ENCODE measurements around the gene ERH.
"Not testable (repeated sequence)": the region's sequence is repeated elsewhere in the genome, so short reads cannot be mapped to it uniquely, and the experiment has no call there.

ERH gene

DNA sequence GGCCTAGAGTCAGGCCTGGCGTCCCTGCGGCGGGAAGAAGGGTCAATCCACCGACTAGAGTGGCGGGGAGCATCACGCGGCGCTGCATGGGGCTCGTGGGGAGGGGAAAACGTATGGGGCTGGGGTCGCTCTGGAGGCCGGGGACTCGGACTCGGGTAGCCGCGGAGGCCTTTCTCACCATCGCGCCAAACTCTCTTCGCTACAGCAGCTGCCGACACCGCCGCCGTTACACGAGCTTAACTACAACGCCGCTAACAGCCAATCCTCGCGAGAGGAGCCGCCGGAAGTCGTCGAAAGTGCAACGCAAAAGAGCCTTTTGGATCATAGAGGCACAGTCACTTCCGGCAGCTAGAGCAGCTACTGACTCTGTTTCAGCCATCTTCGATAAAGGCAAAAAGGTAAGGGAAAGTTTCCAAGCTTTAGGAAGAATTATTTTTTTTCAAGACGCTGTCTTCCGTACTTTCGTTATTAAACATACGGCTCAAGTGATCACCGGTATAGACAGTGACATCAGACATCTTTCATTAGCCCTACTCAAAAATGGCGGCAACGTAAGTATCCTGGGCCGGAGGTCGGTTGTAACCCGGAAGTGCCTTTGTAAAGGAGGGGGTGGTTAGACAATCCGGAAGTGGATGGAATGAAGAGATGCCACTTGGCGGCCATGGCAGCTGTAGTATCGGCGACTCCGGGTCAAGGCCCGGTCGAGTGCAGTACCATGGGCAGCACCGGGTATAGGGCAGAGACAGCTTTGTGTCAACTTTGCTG lies at the start of gene ERH, which contains the start of gene SLC39A9:
TSS of gene ERH (minus strand) at position 247 of the 765 bp plus-strand sequence. CDS start at position 181, 66 bp downstream.
TSS of gene SLC39A9 (plus strand) at position 640 of the 765 bp plus-strand sequence. CDS start 678 bp downstream, outside the sequence.
- peak; percentile 93 for DNase-seq

DNA sequence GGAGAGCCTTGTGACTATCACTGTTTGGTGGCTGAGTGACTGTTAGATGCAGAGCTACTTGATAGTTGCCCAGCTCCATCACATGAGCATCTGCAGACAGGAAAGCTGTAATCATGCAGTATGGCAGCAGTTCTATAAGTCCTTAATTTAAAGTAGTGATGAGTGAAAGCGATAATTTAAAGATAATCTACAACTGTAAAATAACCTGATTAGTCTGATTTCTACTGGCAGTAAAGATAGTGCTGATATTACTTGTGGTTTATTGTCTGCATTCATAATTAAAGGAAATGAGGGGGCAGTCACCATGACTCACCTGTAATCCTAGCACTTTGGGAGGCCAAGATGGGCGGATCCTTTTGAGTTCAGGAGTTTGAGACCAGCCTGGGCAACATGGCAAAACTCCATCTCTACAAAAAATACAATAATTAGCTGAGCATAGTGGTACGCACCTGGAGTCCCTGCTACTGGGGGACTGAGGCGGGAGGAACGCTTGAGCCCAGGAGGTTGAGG lies 45.3 kb upstream of the ERH start:
- DNase-seq, result no peak

DNA sequence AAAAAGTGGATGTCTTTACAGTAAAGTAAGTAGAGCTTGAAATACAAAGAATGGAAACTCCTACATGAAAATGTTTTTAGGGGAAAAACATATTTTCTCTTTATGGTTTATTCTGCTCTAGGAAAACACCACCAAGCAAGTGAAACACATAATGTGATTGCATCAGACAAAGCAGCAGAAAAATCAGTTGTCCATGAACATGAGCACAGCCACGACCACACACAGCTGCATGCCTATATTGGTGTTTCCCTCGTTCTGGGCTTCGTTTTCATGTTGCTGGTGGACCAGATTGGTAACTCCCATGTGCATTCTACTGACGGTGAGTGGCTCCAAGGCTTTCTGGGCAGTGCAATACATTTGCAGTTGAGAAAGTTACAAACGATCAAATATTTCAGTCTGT lies 43.8 kb upstream of the ERH start:
- DNase-seq, result no peak

DNA sequence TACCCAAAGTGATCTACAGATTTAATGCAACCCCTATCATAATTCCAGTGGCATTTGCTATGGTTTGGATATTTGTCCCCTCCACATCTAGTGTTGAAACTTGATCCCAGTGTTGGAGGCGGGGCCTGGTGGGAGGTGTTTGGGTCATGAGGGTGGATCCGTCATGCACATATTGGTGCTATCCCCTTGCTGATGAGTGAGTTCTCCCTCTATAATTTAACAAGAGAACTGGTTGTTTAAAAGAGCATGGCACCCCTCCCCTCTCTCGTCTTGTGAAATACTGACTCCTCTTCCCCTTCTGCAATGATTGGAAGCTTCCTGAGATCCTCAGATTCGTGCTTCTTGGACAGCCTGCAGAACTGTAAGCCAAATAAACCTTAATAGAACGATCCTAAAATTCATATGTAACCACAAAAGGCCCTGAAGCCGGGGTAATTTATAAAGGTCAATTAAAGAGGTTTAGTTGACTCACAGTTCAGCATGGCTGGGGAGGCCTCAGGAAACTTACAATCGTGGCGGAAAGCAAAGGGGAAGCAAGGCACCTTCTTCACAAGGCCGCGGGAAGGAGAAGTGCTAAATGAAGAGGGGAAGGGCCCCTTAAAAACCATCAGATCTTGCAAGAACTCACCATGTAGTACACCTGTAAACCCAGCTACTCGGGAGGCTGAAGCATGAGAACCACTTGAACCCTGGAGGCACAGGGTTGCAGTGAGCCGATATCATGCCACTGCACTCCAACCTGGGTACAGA lies 41.6 kb upstream of the ERH start:
- DNase-seq, result no peak

DNA sequence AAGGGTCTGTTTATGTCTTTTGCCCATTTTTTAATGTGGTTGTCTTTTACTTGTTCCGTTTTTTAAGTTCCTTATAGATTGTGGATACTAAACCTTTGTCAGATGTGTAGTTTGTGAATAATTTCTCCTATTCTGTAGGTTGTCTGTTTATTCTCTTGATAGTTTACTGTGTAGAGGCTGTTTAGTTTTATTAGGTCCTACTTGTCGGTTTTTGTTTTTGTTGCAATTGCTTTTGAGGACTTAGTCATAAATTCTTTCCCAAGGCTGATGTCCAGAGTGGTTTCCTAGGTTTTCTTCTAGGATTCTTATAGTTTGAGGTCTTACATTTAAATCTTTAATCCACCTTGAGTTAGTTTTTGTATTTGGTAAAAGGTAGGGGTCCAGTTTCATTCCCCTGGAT lies 34.3 kb upstream of the ERH start:
- DNase-seq, result no peak

DNA sequence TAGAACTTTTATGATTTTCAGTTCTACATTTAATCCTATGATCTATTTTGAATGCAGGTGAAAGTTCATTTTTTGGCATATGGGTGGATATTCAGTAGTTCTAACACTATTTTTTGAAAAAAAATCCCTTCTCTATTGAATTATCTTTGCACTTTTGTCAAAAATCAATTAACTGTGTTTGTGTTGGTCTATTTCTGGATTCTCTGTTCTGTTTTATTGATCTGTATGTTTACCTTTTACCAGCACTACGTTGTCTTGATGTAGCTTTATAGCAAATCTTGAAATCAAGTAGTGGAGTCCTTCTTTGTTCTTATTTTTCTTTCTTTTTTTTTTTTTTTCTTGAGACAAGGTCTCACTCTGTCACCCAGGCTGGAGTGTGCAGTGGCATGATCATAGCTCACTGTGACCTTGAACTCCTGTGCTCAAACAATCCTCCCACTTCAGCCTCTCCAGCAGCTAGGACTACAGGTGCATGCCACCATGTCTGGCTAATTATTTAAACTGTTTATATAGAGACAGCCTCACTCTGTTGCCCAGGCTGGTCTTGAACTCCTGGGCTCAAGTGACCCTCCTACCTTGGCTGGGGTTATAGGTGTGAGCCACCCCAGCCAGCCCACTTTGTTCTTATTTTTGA lies 32.3 kb upstream of the ERH start:
- DNase-seq, result no peak

DNA sequence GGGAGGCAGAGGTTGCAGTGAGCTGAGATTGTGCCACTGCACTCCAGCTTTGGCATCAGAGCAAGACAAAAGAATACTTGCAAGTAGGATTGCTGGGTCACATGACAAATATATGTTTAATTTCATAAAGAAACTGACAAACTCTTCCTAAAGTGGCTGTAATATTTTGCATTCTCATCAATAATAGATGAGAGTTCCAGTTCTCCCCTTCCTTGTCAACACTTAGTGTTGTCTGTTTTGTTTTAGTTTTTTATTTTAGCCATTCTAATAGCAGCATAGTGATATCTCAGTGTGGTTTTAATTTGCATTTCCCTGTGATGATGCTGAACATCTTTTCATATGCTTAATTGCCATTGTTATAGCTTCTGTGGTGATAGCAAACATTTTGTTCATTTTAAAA lies 31.5 kb upstream of the ERH start:
- no peak for DNase-seq

DNA sequence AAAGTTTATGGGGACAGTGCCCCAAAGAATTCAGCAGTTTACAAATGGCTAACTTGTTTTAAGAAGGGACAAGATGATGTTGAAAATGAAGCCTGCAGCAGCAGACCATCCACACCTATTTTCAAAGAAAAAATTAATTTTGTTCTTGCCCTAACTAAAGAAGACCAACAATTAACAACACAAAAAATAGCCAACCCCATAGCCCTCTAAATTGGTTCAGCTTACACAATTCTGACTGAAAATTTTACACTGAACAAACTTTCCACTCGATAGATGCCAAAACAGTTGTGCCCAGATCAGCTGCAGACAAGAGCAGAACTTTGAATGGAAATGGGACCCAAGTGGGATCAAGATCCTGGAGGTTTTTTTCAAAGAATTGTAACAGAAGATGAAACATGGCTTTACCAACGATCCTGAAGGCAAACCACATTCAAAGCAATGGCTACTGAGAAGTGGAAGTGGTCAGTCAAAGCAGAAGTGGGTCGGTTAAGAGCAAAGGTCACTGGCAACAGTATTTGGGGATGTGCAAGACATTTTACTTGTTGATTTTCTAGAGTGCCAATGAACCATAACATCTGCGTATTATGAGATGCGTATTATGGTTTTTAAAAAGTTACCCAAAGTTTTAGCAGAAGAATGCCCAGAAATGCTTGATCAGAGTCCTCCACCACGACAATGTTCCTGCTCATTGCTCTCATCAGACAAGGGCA lies 30.3 kb upstream of the ERH start:
- no peak for DNase-seq

DNA sequence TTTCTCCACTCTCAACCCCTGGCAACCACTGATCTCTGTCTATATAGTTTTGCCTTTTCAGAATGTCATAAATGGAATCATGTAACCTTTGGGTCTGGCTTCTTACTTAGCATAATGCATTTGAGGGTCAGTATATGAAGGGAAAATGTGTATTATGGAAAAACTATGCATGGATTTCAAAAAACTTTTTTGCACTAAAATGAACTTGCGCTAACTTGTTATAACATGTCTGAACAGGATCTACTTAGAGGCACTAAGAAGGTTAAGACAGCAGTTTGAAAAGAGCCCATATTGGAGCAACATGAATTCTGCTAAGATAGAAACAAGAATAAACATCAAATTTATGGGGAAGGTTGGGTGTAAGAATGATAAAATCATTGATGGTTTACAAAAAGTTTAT lies 29.5 kb upstream of the ERH start:
- no peak for DNase-seq

DNA sequence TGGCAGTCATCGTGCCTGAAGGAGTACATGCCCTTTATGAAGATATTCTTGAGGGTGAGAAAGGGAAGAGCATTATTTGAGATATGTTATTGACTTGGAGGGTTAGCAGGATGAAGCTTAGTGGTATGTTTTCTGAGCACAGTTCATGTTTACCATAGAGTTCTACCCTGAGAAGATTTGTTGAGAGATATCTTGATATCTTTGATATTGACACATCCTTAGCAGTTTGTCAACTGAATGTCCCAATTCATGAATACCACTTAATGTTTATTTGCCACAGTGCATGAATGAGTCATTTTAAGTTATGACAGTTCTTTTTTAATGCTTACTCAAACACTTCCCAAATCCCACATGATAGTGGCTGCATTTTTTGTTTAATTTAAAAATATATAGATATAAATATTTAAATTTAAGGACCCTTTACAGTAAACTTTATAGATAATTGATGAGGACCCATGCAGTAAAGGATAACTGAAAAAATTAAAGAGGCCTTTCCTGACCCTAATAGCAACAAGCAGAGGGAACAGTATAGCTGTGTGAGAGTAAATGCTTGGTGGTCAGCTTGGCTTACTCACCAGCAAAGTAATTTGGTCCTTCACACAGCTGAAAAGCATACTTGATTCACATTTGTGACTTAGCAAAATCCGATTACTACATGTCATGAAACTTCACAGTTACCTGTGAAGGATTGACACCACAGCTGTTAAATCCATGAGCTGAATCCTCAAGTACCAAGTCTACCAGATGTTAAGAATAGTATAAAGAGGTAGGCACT lies 26.2 kb upstream of the ERH start:
- DNase-seq, result no peak

DNA sequence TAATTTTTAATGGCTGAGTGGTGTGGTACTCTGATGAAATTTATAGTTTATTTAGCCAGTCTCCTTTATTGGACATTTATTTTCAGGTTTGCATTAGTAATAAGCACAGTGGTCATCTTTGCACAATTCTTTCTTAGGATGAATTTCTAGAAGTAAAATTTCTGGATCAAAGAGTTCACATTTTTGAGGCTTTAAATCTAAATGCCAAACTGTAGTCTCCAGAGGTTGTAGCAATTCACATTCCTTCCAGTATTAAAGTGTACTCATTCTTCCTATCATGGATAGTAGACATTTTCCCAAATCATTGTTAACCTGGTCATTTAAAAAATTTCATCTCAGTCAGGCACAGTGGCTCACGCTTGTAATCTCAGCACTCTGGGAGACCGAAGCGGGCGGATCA lies 25.2 kb upstream of the ERH start:
- no peak for DNase-seq

DNA sequence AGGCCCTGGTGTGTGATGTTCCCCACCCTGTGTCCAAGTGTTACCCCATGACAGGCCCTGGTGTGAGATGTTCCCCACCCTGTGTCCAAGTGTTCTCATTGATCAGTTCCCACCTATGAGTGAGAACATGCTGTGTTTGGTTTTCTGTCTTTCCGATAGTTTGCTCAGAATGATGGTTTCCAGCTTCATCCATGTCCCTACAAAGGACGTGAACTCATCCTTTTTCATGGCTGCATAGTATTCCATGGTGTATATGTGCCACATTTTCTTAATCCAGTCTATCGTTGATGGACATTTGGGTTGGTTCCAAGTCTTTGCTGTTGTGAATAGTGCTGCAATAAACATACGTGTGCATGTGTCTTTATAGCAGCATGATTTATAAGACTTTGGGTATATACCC lies 18.0 kb upstream of the ERH start:
- DNase-seq, result not testable (repeated sequence)

DNA sequence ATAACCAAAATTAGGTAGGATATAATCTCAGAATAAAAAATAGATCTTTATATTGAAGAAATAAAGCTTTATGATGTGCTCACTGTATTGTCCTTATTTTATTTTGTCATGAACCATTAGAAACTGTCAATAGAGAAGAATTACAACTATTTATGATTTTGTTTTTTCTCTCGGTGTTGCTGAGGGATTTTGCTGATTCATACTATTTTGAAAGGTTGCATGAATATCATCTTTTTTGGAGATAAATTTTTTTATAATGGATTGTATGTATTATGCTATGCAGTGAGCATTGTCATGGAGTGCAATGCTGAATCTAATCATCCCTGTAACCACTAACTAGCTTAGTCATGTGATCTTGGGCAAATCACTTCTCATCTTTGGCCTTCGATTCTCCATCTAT lies 15.4 kb upstream of the ERH start:
- no peak for DNase-seq

DNA sequence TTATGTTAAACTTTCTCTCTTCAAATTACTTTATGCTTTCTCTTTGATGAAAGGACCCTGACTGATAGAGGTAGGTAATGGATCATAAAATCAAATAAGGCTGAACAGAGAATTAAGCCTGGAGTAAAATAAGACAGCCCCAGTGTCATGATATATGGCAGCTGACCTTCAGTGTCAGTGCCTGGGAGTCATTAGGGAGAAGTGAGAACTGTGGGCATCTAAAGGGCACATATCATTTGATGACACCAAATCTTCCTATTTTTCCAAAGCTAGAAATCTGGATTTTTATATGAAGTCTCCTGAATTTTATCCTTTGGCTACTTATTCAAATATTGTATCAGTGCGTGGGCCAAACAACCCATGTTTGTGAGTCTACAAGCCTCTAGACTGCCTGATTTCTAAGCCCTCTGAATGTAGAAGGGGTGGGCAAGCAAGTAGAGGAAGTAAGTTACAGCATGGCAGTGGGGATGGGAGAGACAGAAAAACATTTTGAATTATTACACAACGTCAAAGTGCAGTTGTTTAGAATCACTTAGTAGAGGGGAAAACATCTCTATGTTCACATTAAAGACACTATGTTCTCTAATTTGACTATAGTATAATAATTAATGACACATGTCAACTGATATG lies 10.3 kb upstream of the ERH start:
- no peak for DNase-seq

DNA sequence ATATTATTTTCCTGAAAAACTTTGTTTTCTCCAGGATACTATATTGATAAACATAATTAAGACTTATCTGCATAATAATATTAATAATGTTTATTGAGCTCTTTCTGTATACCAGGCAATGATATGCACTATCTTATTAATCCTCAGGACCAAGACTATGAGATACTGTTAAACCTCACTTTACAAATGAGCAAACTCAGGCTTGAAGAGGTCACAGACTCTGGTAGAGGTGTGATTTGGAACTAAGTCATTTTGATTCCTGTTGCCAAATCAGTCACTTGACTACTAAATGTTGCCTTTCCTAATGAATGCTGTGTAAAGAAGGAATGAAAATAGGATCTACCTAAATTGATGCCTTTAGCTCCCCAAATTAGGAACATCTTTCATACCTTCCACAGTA lies 7.7 kb upstream of the ERH start:
- no peak for DNase-seq

DNA sequence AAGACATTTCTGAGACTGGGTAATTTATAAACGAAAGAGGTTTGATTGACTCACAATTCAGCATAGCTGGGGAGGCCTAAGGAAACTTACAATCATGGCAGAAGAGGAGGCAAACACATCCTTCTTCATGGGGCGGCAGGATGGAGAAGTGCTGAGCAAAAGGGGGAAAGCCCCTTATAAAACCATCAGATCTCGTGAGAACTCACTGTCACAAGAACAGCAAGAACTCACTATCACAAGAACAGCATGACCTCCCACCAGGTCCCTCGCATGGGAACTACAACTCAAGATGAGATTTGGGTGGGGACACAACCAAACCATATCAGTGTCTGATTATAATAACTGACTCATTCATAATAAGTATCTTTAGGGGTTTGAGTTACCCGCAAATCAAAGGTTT lies 6.8 kb upstream of the ERH start:
- DNase-seq, result no peak

DNA sequence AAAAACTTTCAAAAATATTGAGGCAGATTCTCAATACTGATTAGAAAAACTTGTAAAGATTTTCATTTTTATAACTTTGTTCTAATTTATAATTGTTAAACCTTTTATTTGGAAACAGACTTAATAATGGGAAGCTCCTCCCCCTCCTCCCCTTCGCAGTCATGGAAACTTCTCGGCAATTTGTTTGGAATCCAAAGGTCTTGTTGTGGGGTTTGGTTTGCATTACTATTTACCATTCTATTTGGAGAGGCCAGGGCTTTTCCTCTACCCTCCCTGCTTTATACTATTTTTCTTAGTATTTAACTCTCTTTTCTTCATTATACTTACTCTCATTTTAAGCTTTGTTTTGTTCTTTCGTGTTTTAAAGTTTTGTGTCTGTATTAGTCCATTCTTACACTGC lies 6.4 kb upstream of the ERH start:
- DNase-seq, result no peak

DNA sequence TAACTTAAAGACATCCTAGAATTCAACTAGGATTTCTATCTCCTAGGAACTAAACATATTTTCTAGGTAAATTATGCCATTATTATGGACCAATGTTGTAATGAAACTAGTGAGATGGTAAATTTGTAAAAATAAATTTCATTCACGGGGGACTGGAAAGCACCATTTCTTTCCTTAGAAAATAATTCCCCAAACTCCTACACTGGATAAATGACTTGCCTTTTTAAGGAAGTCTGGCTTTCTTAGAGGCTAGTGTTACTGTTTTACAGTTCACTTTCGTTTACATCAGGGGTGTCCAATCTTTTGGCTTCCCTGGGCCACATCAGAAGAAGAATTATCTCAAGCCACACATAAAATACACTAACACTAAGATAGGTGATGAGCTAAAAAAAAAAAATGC lies 3.7 kb upstream of the ERH start:
- DNase-seq, result no peak

DNA sequence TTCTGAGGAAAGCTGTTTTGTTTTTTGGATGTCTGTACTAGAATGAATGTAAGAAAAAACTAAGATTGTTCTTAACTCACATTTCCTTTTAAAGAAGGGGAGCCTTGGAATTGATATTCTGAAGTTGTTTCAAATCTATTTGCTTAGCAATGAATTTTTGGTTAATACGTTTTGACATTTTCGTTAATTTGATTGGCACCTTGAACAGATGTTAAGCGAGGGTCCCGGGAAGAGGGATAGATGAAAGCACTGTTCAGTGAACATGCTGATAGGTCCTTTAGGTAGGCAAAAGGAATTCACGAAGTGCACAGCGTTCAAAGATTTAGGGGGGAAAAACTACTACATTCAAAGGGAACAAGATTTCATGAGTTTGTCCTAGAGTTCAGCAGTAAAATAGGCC lies 2.1 kb upstream of the ERH start:
- DNase-seq, result no peak

DNA sequence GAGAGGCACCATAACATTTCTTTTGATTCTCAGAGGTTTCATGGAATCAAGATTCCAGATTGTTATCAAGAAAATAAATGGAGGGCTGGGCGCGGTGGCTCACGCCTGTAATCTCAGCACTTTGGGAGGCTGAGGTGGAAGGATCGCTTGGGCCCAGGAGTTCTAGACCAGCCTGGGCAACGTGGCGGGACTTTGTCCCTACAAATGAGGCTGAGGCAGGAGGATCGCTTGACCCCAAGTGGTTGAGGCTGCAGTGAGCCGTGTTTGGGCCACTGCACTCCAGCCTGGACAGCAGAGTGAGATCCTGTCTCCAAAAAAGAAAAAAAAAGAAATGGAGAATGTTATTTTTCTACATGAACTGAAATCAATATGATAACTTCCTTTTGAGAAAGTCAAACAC lies 1.7 kb upstream of the ERH start:
- no peak for DNase-seq

DNA sequence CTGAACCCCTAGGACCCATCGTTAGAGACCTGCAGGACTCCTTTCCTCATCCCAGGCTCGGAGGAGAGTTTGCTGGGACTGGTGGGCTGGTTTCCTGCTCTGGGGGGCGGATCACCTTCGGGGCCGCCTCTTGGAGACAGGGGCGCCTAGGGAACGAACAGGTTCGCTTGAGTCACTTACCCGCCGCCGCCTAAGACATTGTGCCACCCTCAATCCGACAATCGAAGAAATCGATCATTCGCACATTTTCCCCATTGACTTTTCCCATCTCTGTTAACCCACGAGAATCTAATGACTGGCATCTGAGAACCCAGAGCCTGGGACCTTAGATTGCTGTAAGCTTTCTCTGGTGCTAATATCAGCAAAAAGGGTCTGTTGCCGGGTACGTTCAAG lies 715 bp upstream of the ERH start:
- no peak for DNase-seq

DNA sequence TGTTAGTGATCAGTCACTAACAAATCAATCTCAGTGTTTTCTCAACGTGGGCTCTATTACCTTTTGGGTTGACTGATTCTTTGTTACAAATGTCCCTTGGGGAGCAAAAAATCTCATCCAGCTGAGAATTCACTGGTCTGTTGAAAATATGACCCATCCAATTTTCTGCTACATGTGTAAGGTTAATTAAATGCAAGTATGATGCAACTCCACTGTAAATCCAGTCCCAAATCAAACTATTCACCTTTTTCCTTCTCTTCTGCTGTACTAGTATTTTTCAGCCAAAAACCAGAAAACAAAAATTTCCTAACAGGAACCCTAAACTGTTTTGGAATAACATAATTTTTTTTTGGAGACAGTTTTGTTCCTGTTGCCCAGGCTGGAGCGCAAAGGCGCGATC lies 2.2 kb downstream of the ERH start:
- DNase-seq, result no peak

Data from NCI-H1436 treated with DMSO at 0.1 percent for 48 hours (cell line).